ENCODE measurements around the gene PLCL1.
"Not testable (repeated sequence)": the region's sequence is repeated elsewhere in the genome, so short reads cannot be mapped to it uniquely, and the experiment has no call there.

The PLCL1 gene

GRCh38 chr2:197810491-197810890 lies 6.1 kb downstream of the PLCL1 start:
- no peak for DNase-seq

- no peak for DNase-seq
Observed at GRCh38 chr2:197813093-197813787, 8.8 kb downstream of the PLCL1 start.

DNA sequence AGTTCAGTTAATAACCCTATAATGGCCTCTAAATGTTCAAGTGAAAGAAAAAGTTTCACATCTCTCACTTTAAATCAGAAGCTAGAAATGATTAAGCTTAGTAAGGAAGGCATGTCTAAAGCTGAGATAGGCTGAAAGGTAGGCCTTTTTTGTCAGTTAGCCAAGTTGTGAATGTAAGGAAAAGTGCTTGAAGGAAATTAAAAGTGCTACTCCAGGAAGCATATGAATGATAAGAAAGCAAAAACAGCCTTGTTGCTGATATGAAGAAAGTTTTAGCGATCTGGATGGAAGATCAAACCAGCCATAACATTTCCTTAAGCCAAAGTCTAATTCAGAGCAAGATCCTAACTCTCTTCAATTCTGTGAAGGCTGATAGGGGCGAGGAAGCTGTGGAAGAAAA lies 10.1 kb downstream of the PLCL1 start:
- no peak for DNase-seq

- DNase-seq, result no peak
Observed at GRCh38 chr2:197821550-197822289, 17.3 kb downstream of the PLCL1 start.

- no peak for DNase-seq
Observed at GRCh38 chr2:197822333-197822732, 17.9 kb downstream of the PLCL1 start.

DNA sequence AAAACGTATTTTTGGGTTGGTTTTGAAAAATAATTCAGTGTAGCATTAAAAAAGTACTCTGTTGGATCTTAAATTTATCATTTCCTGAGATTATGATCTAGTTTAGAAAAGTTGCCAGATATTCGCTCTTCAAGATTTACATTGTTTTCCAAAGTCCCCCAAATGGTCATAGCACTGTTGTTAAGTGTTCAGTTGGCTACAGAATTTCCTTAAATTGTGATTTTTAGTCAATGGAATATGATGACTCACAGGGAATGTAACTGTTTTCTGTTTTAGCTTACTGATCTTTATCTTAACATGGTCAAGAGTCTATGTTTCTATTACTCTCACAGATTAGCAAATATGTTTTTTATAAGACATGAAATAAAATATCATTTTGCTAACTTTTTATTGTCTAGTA lies 23.2 kb downstream of the PLCL1 start:
- DNase-seq, result no peak

DNA sequence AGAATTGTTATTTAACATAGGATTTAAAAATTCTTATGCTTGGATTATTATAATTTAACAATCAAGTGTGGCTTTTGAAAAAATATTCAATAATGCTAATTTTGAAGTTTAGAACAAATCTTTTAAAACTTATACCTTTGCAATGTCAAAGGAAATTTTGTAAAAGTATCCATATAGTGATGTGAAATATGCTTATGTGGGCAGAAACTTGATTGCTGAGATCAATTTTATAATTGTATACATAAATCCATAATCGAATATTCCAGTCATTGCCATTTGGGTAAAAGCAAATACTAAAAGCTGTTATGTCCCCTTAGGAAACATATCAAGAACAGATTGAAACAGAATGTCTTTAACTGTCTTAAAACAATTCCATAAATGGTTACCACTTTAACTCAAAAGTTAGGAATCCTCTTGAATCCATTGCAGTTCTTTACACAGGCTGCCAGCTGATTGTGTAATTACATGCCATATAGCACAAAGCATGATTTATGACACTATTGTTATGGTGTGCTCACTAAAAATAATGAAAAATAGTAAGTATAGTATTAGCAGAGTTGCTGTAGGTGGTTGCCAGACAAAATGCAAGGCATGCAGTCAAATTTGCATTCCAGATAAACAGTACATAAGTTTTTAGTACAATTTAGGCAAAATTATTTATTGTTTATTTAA lies 24.2 kb downstream of the PLCL1 start:
- no peak for DNase-seq

DNA sequence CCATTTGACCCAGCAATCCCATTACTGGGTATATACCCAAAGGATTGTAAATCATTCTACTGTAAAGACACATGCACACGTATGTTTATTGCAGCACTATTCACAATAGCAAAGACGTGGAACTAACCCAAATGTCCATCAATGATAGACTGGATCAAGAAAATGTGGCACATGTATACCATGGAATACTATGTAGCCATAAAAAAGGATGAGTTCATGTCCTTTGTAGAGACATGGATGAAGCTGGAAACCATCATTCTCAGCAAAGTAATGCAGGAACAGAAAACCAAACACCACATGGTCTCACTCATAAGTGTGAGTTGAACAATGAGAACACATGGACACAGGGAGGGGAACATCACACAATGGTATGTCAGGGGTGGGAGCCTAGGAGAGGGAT lies 30.4 kb downstream of the PLCL1 start:
- not testable (repeated sequence) for DNase-seq

DNA sequence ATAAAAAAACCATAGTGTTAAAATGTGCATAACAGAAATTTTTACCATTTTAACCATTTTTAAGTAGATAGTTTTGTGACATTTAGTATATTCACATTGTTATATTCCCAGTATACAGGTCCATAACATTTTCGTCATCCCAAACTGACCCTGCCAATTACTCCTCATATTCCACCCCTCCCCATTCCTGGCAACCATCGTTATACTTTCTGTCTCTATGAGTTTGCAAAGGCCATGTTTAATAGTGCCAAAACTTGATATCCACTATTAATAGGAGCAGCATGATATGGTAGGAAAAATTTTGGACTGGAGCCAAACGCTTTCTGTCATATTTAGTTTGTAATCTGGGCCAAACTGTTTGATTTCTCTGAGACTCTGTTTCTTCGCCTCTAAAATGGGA lies 30.9 kb downstream of the PLCL1 start:
- DNase-seq, result no peak

GRCh38 chr2:197838036-197838435 lies 33.6 kb downstream of the PLCL1 start:
- DNase-seq, result no peak

- no peak for DNase-seq
Observed at GRCh38 chr2:197838579-197838978, 34.2 kb downstream of the PLCL1 start.

- DNase-seq, result no peak
Observed at GRCh38 chr2:197839327-197839726, 34.9 kb downstream of the PLCL1 start.

DNA sequence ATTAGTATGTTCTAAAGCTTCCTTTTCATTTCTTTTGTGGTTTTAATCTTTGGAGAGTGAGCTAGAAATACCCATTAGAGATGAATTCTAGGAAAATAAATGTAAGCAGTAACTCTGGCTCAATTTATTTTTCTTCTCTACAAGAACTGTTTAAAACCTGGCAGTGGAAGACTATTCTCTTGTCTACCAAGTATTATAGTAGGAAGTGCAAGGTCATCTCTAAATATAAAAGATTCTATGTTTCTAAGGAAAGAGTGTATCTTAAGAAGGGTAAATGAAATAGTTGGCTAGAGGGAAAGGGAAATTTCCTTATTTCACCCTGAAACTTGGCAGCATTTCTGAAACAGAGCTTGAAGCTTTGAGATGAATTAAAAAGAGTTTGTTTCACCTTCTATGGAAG lies 35.5 kb downstream of the PLCL1 start:
- no peak for DNase-seq

- no peak for DNase-seq
Observed at GRCh38 chr2:197846128-197846527, 41.7 kb downstream of the PLCL1 start.

GRCh38 chr2:197846777-197847176 lies 42.4 kb downstream of the PLCL1 start:
- DNase-seq, result no peak

DNA sequence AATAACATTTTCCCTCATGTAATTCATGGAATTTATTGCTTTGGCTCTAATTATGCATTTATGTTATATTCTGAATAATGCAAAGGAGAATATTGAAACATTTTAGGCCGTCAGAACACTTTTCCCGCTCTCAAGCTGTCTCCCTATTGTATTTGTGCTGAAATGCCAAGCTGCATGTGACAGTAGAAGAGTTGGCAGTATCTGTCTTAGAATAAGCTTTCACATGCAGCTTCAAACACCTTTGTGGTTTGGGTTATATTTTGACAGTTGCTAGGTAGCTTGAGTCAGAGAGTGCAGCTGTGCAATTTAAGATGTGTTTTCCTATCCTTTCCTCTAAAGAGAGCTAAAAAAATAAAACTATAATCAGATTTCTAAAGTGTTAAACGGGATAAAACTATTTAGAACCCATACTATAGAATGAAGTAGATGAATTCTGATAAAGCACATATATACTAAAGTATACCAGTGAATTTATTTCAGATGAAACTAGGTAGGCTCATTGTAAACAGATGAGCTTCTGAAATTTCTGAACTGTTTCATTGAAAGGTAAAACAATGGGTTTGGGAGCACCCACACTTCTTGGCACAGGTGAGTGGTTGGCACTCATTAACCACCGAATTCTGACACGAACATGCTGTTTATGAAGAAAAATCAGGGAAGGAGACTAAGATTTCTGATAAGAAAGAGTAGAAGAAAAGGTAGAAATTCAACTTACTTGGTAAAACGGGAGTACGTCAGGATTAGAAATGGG lies 43.4 kb downstream of the PLCL1 start:
- DNase-seq, result no peak

DNA sequence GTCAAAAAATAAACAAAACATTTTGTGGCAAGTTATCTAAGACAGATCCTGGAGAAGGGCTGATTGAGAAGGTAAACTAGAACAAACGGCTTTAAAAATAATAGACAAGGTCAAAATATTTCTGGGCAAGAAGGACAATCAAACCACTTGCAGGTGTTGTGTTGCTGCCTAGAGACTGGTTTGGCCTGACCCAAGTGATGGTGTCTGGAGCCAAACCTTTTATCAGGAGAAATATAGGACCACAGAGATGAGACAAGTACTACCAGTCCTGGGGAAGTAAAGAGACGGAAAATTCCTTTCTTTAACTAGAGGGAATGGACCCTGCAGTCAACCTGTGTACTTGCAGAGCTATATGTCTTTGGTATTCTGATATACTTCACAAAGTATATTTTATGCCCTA lies 44.2 kb downstream of the PLCL1 start:
- DNase-seq, result no peak

DNA sequence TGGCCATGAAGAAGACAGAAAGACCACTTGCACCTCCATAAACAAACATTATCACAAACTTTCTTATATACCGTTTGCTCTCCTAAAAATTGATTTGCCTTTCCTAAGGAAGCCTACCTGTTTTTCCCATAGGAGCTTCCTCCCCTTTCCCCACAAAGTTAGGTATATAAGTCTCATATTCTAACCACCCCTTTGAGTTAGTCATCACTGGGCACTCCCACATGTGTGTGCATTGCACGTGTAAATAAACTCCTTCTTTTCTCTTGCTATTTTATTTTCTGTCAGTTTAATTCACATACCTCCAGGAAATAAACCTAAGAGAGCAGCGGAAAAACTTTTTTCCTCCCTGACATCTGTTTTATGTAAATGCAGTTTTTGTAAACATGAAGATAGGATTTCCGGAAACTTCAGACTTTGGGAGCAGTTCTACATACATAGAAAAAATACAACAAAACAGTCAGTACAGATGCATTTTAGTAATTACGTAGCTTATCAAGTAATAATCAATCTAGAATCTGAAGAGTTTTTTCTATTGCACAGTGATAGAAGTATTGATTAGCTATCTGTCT lies 46.6 kb downstream of the PLCL1 start:
- no peak for DNase-seq

- DNase-seq, result no peak
Observed at GRCh38 chr2:197851451-197851850, 47.1 kb downstream of the PLCL1 start.

DNA sequence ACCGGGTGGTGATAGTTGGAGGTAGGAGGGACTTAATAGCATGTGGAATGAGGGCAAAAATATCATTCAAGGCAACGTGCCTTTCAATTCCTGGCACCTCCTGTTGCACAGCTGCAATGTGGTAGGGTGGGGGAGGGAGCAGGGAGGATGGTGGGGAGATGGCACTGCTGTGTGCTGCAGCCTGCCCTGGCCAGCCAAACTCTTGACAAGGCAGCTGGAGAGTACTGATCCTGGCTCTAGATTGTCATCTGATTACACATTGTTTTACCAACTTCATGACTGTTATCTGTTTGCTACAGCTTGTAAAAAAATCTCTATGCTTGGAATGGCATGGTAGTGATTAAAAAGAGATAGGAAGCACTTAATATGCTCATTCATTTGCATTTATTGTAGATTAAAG lies 47.7 kb downstream of the PLCL1 start:
- DNase-seq, result no peak

- DNase-seq, result no peak
Observed at GRCh38 chr2:197853549-197853948, 49.2 kb downstream of the PLCL1 start.

GRCh38 chr2:197857476-197858107 lies 53.2 kb downstream of the PLCL1 start:
- DNase-seq, result no peak

Measured in NCI-H1048 (cell line).